ENCODE data around the gene WNT2. TPM values are rescaled to one million over a fixed set of nuclear protein-coding genes. Genes with fewer than 3 reads are reported as not detected.
"Not testable (repeated sequence)": the region's sequence is repeated elsewhere in the genome, so short reads cannot be mapped to it uniquely, and the experiment has no call there.

Gene WNT2
- total RNA-seq, 1 donor from 2014 or later: not detected

- no peak for DNase-seq (ENCODE audit: low read depth in 2 of 2)
Measured at GRCh38 chr7:117264716-117265115, 58.1 kb downstream of the WNT2 start.

- DNase-seq (ENCODE audit: low read depth in 2 of 2): no peak
Measured at GRCh38 chr7:117262546-117262945, 60.3 kb downstream of the WNT2 start.

GRCh38 chr7:117259615-117260014, 63.2 kb downstream of the WNT2 start:
- no peak for DNase-seq (ENCODE audit: low read depth in 2 of 2)

GRCh38 chr7:117251687-117252086, 71.2 kb downstream of the WNT2 start:
- no peak for DNase-seq (ENCODE audit: low read depth in 2 of 2)

- no peak for DNase-seq (ENCODE audit: low read depth in 2 of 2)
Measured at GRCh38 chr7:117250801-117251200, 72.1 kb downstream of the WNT2 start.

- DNase-seq (ENCODE audit: low read depth in 2 of 2): no peak
Measured at GRCh38 chr7:117250245-117250644, 72.6 kb downstream of the WNT2 start.

- DNase-seq (ENCODE audit: low read depth in 2 of 2): no peak
Measured at GRCh38 chr7:117249696-117250095, 73.2 kb downstream of the WNT2 start.

- no peak for DNase-seq (ENCODE audit: low read depth in 2 of 2)
Measured at GRCh38 chr7:117248829-117249228, 74.0 kb downstream of the WNT2 start.

- DNase-seq (ENCODE audit: low read depth in 2 of 2): no peak
Measured at GRCh38 chr7:117247809-117248208, 75.0 kb downstream of the WNT2 start.

- not testable (repeated sequence) for DNase-seq (ENCODE audit: low read depth in 2 of 2)
Measured at GRCh38 chr7:117245703-117246102, 77.2 kb downstream of the WNT2 start.

- no peak for DNase-seq (ENCODE audit: low read depth in 2 of 2)
Measured at GRCh38 chr7:117243390-117243789, 79.5 kb downstream of the WNT2 start.

- no peak for DNase-seq (ENCODE audit: low read depth in 2 of 2)
Measured at GRCh38 chr7:117241088-117241487, 81.8 kb downstream of the WNT2 start.

GRCh38 chr7:117238937-117239336, 83.9 kb downstream of the WNT2 start:
- no peak for DNase-seq (ENCODE audit: low read depth in 2 of 2)

GRCh38 chr7:117238472-117238871, 84.4 kb downstream of the WNT2 start:
- no peak for DNase-seq (ENCODE audit: low read depth in 2 of 2)

- DNase-seq (ENCODE audit: low read depth in 2 of 2): no peak
Measured at GRCh38 chr7:117237646-117238045, 85.2 kb downstream of the WNT2 start.

- no peak for DNase-seq (ENCODE audit: low read depth in 2 of 2)
Measured at GRCh38 chr7:117231047-117231359, 91.9 kb downstream of the WNT2 start.

- DNase-seq (ENCODE audit: low read depth in 2 of 2): no peak
Measured at GRCh38 chr7:117230276-117231046, 92.4 kb downstream of the WNT2 start.

GRCh38 chr7:117229350-117229749, 93.5 kb downstream of the WNT2 start:
- DNase-seq (ENCODE audit: low read depth in 2 of 2): no peak

- no peak for DNase-seq (ENCODE audit: low read depth in 2 of 2)
Measured at GRCh38 chr7:117227091-117227490, 95.8 kb downstream of the WNT2 start.

GRCh38 chr7:117225536-117225935, 97.3 kb downstream of the WNT2 start:
- DNase-seq (ENCODE audit: low read depth in 2 of 2): no peak

Data from lung microvascular endothelial cell (primary cell).